ENCODE results near the gene AGK. TPM values are rescaled to one million over a fixed set of nuclear protein-coding genes. Genes with fewer than 3 reads are reported as not detected.

AGK gene
- total RNA-seq, 2 donors from 2014 or later, result 19.6 to 21.1 TPM

DNA sequence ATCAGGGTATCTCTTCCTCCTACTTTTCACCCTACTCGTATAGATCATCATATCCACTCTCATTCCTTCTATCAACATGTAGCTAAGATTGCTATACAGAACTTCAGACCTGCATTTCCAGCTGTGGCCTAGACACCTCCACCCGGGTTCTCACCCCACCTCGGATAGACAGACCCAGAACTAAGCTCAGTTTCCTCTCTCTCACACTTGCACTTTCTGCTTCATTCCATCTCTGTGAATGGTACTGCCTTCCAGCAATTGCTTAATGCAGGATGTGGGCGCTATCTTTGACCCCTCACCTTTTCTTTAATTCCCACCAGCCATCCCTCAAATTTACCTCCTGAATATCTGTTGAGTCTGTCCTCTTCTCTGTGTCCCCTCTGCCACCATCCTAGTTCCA lies 35.7 kb downstream of the AGK start:
- no peak overlapping the region for H3K27ac ChIP-seq

DNA sequence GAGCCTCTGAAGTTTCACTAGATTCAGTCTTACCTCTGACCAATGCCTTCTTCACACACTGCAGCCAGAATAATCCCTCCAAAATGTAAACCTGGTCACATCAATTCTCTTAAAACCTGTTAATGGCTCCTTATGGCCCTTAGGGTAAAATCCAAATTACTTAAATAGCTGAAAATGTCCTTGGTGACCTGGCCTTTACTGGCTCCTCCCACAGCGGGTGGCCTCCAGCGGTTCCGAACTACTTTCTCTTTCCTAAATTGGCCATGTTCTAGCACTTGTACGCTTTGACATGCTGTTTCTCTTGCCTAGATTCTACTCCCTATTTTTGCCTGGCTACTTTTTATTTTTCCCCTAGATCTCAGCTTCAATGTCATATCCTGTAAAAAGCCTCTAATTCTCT lies 36.1 kb downstream of the AGK start:
- H3K9ac ChIP-seq (ENCODE audit: low read depth in 2 of 2, low read length in 2 of 2), result no peak overlapping the region
- no peak overlapping the region for H3K27ac ChIP-seq
- no peaks in the 10 kb centered on the region for H3K36me3 ChIP-seq
- DNase-seq, result no peak
- H3K4me3 ChIP-seq, result no peak overlapping the region
- no peaks in the 10 kb centered on the region for H3K9me3 ChIP-seq
- intact Hi-C loops (cut with DNase I), result no loop called here
- H3K4me1 ChIP-seq, result no peaks in the 10 kb centered on the region
- H3K27me3 ChIP-seq, result no peaks in the 10 kb centered on the region
- TF ChIP-seq, protein P1, sequence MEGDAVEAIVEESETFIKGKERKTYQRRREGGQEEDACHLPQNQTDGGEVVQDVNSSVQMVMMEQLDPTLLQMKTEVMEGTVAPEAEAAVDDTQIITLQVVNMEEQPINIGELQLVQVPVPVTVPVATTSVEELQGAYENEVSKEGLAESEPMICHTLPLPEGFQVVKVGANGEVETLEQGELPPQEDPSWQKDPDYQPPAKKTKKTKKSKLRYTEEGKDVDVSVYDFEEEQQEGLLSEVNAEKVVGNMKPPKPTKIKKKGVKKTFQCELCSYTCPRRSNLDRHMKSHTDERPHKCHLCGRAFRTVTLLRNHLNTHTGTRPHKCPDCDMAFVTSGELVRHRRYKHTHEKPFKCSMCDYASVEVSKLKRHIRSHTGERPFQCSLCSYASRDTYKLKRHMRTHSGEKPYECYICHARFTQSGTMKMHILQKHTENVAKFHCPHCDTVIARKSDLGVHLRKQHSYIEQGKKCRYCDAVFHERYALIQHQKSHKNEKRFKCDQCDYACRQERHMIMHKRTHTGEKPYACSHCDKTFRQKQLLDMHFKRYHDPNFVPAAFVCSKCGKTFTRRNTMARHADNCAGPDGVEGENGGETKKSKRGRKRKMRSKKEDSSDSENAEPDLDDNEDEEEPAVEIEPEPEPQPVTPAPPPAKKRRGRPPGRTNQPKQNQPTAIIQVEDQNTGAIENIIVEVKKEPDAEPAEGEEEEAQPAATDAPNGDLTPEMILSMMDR (IDR thresholded peaks at IDR 0.05), result no peak

More for the DNA sequence above, 35.7 kb downstream of the AGK start:
- no peak overlapping the region for H3K9ac ChIP-seq (ENCODE audit: low read depth in 2 of 2, low read length in 2 of 2)
- no peaks in the 10 kb centered on the region for H3K4me1 ChIP-seq
- H3K9me3 ChIP-seq, result no peaks in the 10 kb centered on the region
- H3K4me3 ChIP-seq, result no peak overlapping the region
- intact Hi-C loops (cut with DNase I), result no loop called here
- no peaks in the 10 kb centered on the region for H3K27me3 ChIP-seq
- TF ChIP-seq, protein P1 (IDR thresholded peaks at IDR 0.05), result no peak
- H3K36me3 ChIP-seq, result no peaks in the 10 kb centered on the region
- no peak for DNase-seq

DNA sequence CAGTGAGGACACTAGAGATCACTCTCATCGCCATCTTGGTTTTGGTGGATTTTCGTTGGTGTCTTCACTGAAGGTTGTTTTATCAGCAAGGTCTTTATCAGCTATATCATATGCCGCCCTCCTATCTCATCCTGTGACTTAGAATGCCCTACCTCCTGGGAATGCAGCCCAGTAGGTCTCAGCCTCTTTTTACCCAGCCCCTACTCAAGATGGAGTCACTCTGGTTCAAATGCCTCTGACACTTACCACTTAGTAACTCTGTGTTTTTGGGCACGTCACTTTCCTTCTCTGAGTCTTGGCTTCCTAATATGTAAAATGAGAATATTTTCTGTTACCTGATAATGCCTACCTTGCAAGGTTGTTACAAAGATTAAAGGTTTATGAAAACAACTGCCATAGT lies 37.7 kb downstream of the AGK start:
- no peak for DNase-seq
- intact Hi-C loops (cut with DNase I), result no loop called here
- Histone ChIP-seq H3K4me1 (no peaks in the 10 kb centered on the region), H3K9ac (ENCODE audit: low read depth in 2 of 2, low read length in 2 of 2) (no peak overlapping the region), H3K27ac (no peak overlapping the region), H3K27me3 (no peaks in the 10 kb centered on the region), H3K4me3 (no peak overlapping the region), H3K36me3 (no peaks in the 10 kb centered on the region), H3K9me3 (no peaks in the 10 kb centered on the region)
- TF ChIP-seq, protein P1 (IDR thresholded peaks at IDR 0.05), result no peak

DNA sequence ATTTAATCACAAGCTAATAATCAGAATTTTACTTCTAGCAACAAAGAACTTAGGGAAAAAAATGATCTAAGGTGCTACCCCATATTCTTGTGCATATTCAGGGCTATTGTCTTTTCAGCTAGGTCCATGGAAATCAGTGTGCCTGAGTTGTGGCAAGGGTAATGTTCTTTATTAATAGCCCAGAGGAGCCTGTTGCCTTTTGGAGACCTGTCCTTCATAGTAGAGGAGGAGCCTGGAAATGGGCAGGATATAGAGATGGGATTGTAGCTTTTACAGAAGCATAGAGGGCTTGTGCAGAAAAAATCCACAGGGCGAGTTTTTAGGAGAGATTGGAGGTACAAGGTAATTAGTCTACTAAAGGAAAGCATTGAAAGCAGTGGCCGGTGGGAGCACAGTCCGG lies 38.9 kb downstream of the AGK start:
- Histone ChIP-seq H3K9me3 (no peaks in the 10 kb centered on the region), H3K4me1 (no peaks in the 10 kb centered on the region), H3K4me3 (no peak overlapping the region), H3K27me3 (no peaks in the 10 kb centered on the region), H3K36me3 (no peaks in the 10 kb centered on the region), H3K27ac (no peak overlapping the region), H3K9ac (ENCODE audit: low read depth in 2 of 2, low read length in 2 of 2) (no peak overlapping the region)
- TF ChIP-seq, protein P1 (IDR thresholded peaks at IDR 0.05), result no peak
- no peak for DNase-seq
- intact Hi-C loops (cut with DNase I), result no loop called here

DNA sequence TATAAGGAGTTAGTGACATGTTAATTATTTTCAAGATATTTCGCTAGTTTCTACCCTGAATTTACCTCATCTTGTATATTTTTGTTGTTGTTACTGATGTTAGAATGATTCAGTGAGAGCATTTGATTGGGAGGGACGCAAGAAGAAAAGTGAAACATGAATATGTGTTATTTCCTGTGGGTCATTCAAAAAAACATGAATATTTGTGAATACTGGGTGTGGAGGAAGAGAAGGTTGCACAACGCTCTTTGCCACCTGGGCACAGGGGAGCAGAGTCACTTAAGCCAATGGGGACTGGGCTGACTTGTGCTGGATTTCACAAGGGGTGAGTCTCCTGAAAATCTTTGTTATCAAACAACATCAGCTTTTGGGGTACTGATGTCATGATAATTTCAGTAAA lies 39.5 kb downstream of the AGK start:
- H3K4me3 ChIP-seq, result no peak overlapping the region
- H3K4me1 ChIP-seq, result no peaks in the 10 kb centered on the region
- H3K9ac ChIP-seq (ENCODE audit: low read depth in 2 of 2, low read length in 2 of 2), result no peak overlapping the region
- H3K9me3 ChIP-seq, result no peaks in the 10 kb centered on the region
- H3K36me3 ChIP-seq, result no peaks in the 10 kb centered on the region
- no peaks in the 10 kb centered on the region for H3K27me3 ChIP-seq
- intact Hi-C loops (cut with DNase I), result no loop called here
- TF ChIP-seq, protein P1 (IDR thresholded peaks at IDR 0.05), result no peak
- DNase-seq, result no peak
- H3K27ac ChIP-seq, result no peak overlapping the region

DNA sequence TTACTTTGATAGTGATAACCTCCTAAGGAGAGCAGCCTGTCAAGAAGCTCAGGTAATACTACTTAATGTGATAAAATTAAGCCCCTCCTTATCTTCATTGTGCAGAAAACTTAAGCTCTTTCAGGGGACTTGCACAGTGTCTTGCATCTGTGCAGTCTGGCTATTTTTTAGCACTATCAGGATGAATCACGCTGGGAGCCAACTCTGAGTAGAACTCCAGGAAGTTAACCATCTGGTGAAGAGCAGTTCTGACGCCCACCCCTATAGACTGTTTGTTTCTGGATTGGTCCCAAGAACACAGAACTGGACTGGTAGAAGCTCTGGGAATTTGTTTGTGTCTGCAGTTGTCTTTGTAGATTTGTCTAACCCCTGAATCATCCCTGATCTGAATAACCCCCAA lies 41.9 kb downstream of the AGK start:
- Histone ChIP-seq H3K9me3 (no peaks in the 10 kb centered on the region), H3K27ac (no peak overlapping the region), H3K36me3 (no peaks in the 10 kb centered on the region), H3K4me1 (no peaks in the 10 kb centered on the region), H3K4me3 (no peak overlapping the region), H3K9ac (ENCODE audit: low read depth in 2 of 2, low read length in 2 of 2) (no peak overlapping the region), H3K27me3 (no peaks in the 10 kb centered on the region)
- TF ChIP-seq, protein P1 (IDR thresholded peaks at IDR 0.05), result no peak
- intact Hi-C loops (cut with DNase I), result no loop called here
- DNase-seq, result no peak

Data from colonic mucosa (tissue), 4 donors.